K562 (cell line): ENCODE results near the gene SRRT. TPM values are rescaled to one million over a fixed set of nuclear protein-coding genes. Genes with fewer than 3 reads are reported as not detected.

Experiments
- ARID3A ChIP-seq: IDR thresholded peaks from 2 replicates; pipeline ENCODE4 v1.6.1; 2012; ENCODE audit warnings: low read depth, low read length, improper control_type of control experiment, borderline replicate concordance
- CEBPZ ChIP-seq: fragments of 150-350 bp; IDR thresholded peaks from 2 replicates; pipeline ENCODE4 v1.6.1; 2014; ENCODE audit warnings: low read depth, mild to moderate bottlenecking, low read length, borderline replicate concordance
- KDM5B ChIP-seq: fragments of 200-600 bp; sonication (generic); IDR thresholded peaks from 2 replicates; pipeline ENCODE4 v1.6.1; 2012; ENCODE audit warnings: low read depth, mild to moderate bottlenecking, moderate library complexity, low read length, control low read depth, inconsistent platforms; ENCODE audit not compliant: insufficient replicate concordance
- MAFG ChIP-seq: fragments of 450-650 bp; conservative IDR thresholded peaks from 2 replicates; pipeline ENCODE4 v1.6.1; 2016; ENCODE audit warnings: missing genetic modification characterization, missing compliant biosample characterization
- NRF1 ChIP-seq, 2 experiments: fragments of 450-650 bp; IDR thresholded peaks in 1 of 2; conservative IDR thresholded peaks in 1 of 2; 2 replicates each; pipeline ENCODE4 v1.6.1; 2014; ENCODE audit warnings: mild to moderate bottlenecking in 2 of 2
- PCBP1 ChIP-seq: fragments of 200-400 bp; formaldehyde crosslinking; IDR thresholded peaks from 2 replicates; pipeline ENCODE4 v1.6.1; 2018; ENCODE audit warnings: mild to moderate bottlenecking, low read depth, low read length; ENCODE audit not compliant: poor library complexity, severe bottlenecking
- RAD21 ChIP-seq, 2 experiments: fragments of 250-450 bp in 1 of 2; fragments of 450-650 bp in 1 of 2; sonication (Bioruptor Pico) in 1 of 2; formaldehyde crosslinking in 1 of 2; IDR thresholded peaks in 1 of 2; conservative IDR thresholded peaks in 1 of 2; 2 replicates each; pipeline versions ENCODE4 v1.4.0 to v1.8.0; 2020 to 2022; ENCODE audit warnings: mild to moderate bottlenecking in 2 of 2, moderate library complexity in 1 of 2
- SAP30 ChIP-seq: fragments of 200-600 bp; sonication (generic); IDR thresholded peaks from 2 replicates; pipeline ENCODE4 v1.6.1; 2012; ENCODE audit warnings: borderline replicate concordance, low read depth, mild to moderate bottlenecking, moderate library complexity, low read length, control low read depth, inconsistent platforms; ENCODE audit not compliant: insufficient read depth, poor library complexity, severe bottlenecking
- SNAPC5 ChIP-seq: fragments of 250-450 bp; sonication (Bioruptor Pico); IDR thresholded peaks from 2 replicates; pipeline ENCODE4 v1.8.0; 2021; ENCODE audit warnings: moderate library complexity, mild to moderate bottlenecking, inconsistent platforms
- SUPT5H ChIP-seq: fragments of 450-650 bp; IDR thresholded peaks from 2 replicates; pipeline ENCODE4 v1.6.1; 2016
- THRA ChIP-seq: fragments of 450-650 bp; IDR thresholded peaks from 2 replicates; pipeline ENCODE4 v1.6.1; 2017; ENCODE audit warnings: mild to moderate bottlenecking, moderate library complexity
- ZBTB34 ChIP-seq: fragments of 250-450 bp; sonication (Bioruptor Pico); IDR thresholded peaks from 2 replicates; pipeline ENCODE4 v1.8.0; 2021; ENCODE audit warnings: mild to moderate bottlenecking, moderate library complexity
- ZBTB9 ChIP-seq: fragments of 450-650 bp; formaldehyde crosslinking; IDR thresholded peaks from 2 replicates; pipeline ENCODE4 v1.4.0; 2020; ENCODE audit warnings: mild to moderate bottlenecking, moderate library complexity
- ZNF175 ChIP-seq: fragments of 200-800 bp; sonication (Bioruptor generic); IDR thresholded peaks from 2 replicates; pipeline ENCODE4 v1.6.1; 2016; ENCODE audit warnings: low read depth, mild to moderate bottlenecking, missing genetic modification characterization, missing compliant biosample characterization
- ZNF551 ChIP-seq: fragments of 250-450 bp; sonication (Bioruptor Pico); IDR thresholded peaks from 2 replicates; pipeline ENCODE4 v1.5.0; 2021; ENCODE audit warnings: mild to moderate bottlenecking, moderate library complexity
- ZNF696 ChIP-seq: fragments of 250-450 bp; sonication (Bioruptor Pico); conservative IDR thresholded peaks from 2 replicates; pipeline ENCODE4 v1.4.0; 2020; ENCODE audit warnings: mild to moderate bottlenecking, moderate library complexity
- polyA plus RNA-seq, 8 experiments: library from polyadenylated mRNA; depleted of rRNA in 4 of 8; stranded (reverse) in 5 of 8; unstranded in 3 of 8; fragments of >200 nt; fragmentation: Nextera tagmentation in 2 of 8; fragmentation: Illumina TruSeq in 1 of 8; extraction: Ambion mirVana in 2 of 8; extraction: Trizol in 1 of 8; gene quantifications; 2 replicates each; pipeline versions ENCODE4 v1.2.1 to v1.2.3, GENCODE V29; 2011 to 2014; ENCODE audit warnings: inconsistent platforms in 1 of 8, missing spikeins in 1 of 8
- total RNA-seq, 7 experiments: library from RNA; depleted of rRNA in 6 of 7; stranded (reverse); fragments of >200 nt in 6 of 7; fragmentation: Illumina TruSeq in 2 of 7; extraction: Trizol in 2 of 7; gene quantifications; 2 replicates each; pipeline versions ENCODE4 v1.2.1 to v1.2.3, GENCODE V29; 2011 to 2021; ENCODE audit warnings: low replicate concordance in 1 of 7

The SRRT gene
- total and polyA plus RNA-seq, 9 of the 15 experiments (the other 6 are each of a cell fraction or from before 2014, with no cell fraction given): 10.3 to 263 (median 84.4) TPM

- TF ChIP-seq ZBTB34 (CRISPR knock-in tag) (no peak), PCBP1 (no peak), ZNF696 (CRISPR knock-in tag) (no peak), SNAPC5 (CRISPR knock-in tag) (no peak), ZNF175 (CRISPR knock-in tag) (no peak), ZBTB9 (CRISPR knock-in tag) (no peak), KDM5B (no peak), THRA (no peak), SAP30 (peak; percentile 19), NRF1 (conservative IDR thresholded peaks at IDR 0.05 in 1 of 2, IDR thresholded peaks at IDR 0.05 in 1 of 2) (peak in 1 of 2 experiments; percentile 19; a peak in 2 of 4 replicates), MAFG (tag) (no peak), RAD21 (CRISPR knock-in tag; conservative IDR thresholded peaks at IDR 0.05 in 1 of 2, IDR thresholded peaks at IDR 0.05 in 1 of 2) (no peak), ARID3A (no peak), SUPT5H (peak; percentile 53; the same call in 1 of the 2 replicates), CEBPZ (no peak), ZNF551 (no peak)
Measured at GRCh38 chr7:100895956-100896731, 21.2 kb downstream of the SRRT start (continued).
